OCI-M1 (cell line): ENCODE results near the gene ATOH8.

Experiments used
- DNase-seq: peaks from one replicate; lab custom pipeline; 2025; lab: John Stamatoyannopoulos, UW

Gene ATOH8

GRCh38 chr2:85770786-85771409 is 17.1 kb downstream of the ATOH8 start:
- no peak for DNase-seq

GRCh38 chr2:85771486-85771885 is 17.7 kb downstream of the ATOH8 start:
- no peak for DNase-seq

GRCh38 chr2:85772019-85772745 is 18.4 kb downstream of the ATOH8 start:
- DNase-seq, result no peak

- DNase-seq, result no peak
Observed at GRCh38 chr2:85772841-85773491, 19.2 kb downstream of the ATOH8 start.

- no peak for DNase-seq
Observed at GRCh38 chr2:85773692-85774091, 19.9 kb downstream of the ATOH8 start.

GRCh38 chr2:85774126-85774978 is 20.6 kb downstream of the ATOH8 start:
- no peak for DNase-seq

GRCh38 chr2:85775406-85776381 is 21.9 kb downstream of the ATOH8 start:
- no peak for DNase-seq

- DNase-seq, result no peak
Observed at GRCh38 chr2:85776672-85777071, 22.9 kb downstream of the ATOH8 start.

GRCh38 chr2:85777441-85777861 is 23.7 kb downstream of the ATOH8 start:
- no peak for DNase-seq

GRCh38 chr2:85778646-85779379 is 25.0 kb downstream of the ATOH8 start:
- no peak for DNase-seq

- no peak for DNase-seq
Observed at GRCh38 chr2:85779641-85780315, 26.0 kb downstream of the ATOH8 start.

- DNase-seq, result no peak
Observed at GRCh38 chr2:85780316-85781012, 26.7 kb downstream of the ATOH8 start.

- DNase-seq, result no peak
Observed at GRCh38 chr2:85781013-85781332, 27.2 kb downstream of the ATOH8 start.

GRCh38 chr2:85783796-85784195 is 30.0 kb downstream of the ATOH8 start:
- no peak for DNase-seq

GRCh38 chr2:85784474-85784986 is 30.7 kb downstream of the ATOH8 start:
- DNase-seq, result no peak

GRCh38 chr2:85785027-85785822 is 31.4 kb downstream of the ATOH8 start:
- no peak for DNase-seq

GRCh38 chr2:85785871-85786270 is 32.1 kb downstream of the ATOH8 start:
- no peak for DNase-seq

- no peak for DNase-seq
Observed at GRCh38 chr2:85786444-85786843, 32.7 kb downstream of the ATOH8 start.
